B cell (primary cell): ENCODE data around the gene NUP210.

ENCODE experiments used
- CTCF ChIP-seq: fragments of 200-600 bp; IDR thresholded peaks from one replicate; pipeline ENCODE4 v1.8.0; 2022; ENCODE audit warnings: antibody characterized with exemption, mild to moderate bottlenecking
- EZH2 ChIP-seq: IDR thresholded peaks from 2 replicates; pipeline ENCODE4 v1.6.1; 2012; ENCODE audit warnings: borderline replicate concordance, low read depth, mild to moderate bottlenecking, moderate library complexity, low read length; ENCODE audit not compliant: insufficient read depth, poor library complexity, severe bottlenecking

DNA sequence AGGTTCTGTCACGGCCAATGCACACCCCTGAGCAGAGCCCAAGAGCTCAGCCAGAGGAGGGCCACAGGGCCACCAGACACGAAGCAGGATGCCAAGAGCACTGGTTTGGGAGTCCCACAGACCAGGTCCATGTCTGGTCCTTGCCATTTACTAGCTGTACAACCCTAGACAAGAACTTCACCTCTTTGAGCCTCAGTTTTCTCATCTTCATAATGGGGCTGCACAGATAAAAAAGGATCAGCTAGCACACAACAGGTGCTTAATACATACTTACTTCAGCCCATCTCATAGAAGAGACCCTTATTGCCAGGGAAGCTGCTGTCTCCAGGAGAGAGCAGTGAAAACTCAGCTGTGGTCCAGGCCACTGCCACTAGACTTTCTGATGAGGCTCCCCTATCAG lies 152.0 kb downstream of the NUP210 start:
- TF ChIP-seq CTCF: no peak
- TF ChIP-seq EZH2: no peak
